CD4-positive, alpha-beta T cell treated with Interleukin-12 subunit alpha and Interleukin-12 subunit beta, for 1 hour (primary cell): ENCODE data around the gene GBP7.
"Not testable (repeated sequence)": the region's sequence is repeated elsewhere in the genome, so short reads cannot be mapped to it uniquely, and the experiment has no call there.

Experiments
- DNase-seq: peaks from one replicate; pipeline ENCODE4 v3.0.0-alpha.2; 2020

Gene GBP7

DNA sequence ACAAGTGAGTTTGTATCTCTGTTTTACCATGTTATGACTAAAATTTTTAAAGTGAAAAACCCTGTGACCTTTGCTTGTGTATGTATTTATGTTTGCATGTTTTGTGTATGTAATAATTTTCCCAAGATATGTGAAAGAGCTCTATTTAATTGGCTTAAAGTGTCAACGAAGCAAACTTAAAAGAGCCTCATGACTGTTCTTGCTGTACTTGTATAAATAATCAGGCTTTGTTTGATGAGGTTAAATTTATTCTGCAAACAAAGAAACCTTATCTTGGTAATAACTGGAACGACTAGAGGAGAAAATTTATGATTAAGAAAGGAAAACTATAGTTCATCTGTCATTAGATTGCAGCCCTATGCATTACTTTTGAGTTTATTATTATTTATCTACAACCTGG lies 6.6 kb downstream of the GBP7 start:
- no peak for DNase-seq

DNA sequence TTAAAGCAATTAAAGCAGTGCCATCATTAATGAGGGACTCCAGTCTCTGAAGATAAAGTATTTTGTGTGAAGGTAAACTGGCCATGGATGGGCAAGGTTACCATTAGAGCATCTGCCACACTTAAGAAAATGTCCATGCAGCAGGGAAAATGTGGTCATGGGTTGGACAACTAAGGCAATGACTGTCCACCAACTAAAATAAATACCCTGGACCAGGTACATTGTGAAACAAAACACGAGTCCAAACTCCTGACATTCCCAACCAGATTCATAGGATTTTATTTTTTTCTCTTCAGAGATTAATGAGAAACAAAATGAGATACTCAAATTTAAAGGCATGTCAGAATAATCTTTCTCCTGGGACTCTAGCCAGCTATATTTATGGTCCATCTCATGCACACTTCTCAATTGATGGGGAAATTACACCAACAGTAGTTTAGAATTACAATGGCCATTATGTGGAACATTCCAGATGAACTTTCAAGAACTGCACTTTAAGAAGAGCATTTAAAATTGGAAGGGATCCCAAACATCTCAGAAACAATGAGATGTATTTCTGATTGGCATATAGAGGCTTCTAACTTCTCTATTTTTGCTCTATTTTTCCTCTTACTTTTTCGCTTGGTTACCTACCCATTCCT lies 8.1 kb downstream of the GBP7 start:
- DNase-seq, result no peak

DNA sequence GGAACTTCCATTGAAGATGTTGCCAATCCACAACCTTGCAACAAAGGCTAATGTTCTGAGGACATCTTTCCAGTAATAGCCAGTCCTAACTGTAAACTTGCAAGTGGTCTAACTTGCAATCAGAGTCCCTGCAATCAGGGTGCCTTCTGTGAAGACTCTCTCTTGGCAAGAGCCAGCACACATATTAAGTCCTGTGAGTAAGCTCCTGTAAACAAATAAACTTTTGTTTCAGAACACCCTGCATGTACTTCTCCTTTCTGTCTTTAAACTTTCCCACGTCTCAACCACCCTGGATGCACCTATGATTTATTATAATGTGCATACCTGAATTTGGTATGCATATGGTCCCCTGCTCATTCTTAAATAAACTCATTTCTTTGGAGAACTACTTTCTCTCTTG lies 9.1 kb downstream of the GBP7 start:
- DNase-seq, result no peak

DNA sequence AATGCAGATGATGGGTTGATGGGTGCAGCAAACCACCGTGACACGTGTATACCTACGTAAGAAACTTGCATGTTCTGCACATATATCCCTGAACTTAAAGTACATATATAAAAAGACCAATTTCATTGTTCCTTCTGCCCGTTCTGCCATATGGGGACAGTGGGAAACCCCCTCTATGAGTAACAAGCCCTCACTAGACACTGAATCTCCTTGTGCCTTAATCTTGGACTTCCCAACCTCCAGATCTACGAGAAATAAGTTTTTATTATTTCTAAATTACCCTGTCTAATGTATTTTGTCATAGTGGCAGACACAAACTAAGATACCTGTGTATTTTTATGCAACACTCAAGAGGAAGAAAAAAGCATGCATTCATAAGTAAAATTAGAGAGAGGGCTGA lies 10.0 kb downstream of the GBP7 start:
- DNase-seq, result no peak

DNA sequence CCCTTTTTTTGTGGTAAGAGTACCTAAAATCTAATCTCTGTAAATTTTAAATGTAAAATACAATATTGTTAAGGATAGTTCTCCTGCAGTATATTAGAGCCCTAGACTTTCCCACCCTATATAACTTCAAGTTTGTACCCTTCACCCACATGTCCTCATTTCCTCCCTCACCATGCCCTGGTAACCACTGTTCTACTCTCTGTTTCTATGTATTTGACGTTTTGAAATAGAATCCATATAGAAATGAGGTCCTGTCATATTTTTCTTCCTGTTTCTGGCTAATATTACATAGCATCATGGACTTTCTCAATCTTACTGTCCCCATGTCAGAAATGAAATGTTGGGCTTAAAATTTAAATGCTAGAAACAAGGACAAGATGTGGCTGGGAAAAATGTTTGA lies 24.8 kb downstream of the GBP7 start:
- DNase-seq, result no peak

DNA sequence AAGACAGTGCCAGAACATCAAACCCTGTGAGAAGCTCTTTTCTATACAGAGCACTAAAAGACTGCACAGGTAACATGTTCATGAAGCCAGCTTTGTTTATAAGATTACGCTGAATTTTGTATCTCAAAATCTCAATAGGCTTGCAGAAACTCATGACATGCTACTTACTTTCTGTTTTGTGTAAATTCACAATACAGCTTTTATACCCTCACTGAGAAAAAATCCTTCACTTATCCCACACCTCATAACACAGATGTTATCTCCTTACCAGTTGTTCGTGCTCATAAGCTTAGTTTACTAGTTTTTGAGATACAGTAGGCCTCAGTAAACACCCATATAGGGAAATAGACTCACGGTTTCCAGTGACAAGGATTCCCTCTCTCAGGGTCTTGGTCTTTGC lies 25.8 kb downstream of the GBP7 start:
- DNase-seq, result no peak

DNA sequence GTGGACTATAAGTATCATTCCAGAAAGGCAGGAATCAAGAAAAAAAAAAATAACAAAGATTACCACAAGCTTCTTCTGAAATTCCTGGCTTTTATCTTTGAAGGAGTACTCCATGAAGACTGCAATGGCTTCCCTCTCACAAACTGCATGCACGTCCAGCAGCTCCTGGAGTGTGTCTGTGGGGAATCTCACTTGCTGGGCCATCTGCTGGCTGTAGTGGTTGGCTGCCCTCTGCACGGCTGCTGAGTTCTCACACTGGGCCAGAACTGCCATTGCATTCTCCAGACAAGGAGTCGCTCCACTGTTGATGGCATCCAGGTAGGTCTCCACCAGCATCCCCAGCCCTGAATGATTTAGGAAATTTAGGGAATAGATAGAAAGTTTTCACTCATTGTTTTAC lies 26.6 kb downstream of the GBP7 start:
- DNase-seq, result no peak

DNA sequence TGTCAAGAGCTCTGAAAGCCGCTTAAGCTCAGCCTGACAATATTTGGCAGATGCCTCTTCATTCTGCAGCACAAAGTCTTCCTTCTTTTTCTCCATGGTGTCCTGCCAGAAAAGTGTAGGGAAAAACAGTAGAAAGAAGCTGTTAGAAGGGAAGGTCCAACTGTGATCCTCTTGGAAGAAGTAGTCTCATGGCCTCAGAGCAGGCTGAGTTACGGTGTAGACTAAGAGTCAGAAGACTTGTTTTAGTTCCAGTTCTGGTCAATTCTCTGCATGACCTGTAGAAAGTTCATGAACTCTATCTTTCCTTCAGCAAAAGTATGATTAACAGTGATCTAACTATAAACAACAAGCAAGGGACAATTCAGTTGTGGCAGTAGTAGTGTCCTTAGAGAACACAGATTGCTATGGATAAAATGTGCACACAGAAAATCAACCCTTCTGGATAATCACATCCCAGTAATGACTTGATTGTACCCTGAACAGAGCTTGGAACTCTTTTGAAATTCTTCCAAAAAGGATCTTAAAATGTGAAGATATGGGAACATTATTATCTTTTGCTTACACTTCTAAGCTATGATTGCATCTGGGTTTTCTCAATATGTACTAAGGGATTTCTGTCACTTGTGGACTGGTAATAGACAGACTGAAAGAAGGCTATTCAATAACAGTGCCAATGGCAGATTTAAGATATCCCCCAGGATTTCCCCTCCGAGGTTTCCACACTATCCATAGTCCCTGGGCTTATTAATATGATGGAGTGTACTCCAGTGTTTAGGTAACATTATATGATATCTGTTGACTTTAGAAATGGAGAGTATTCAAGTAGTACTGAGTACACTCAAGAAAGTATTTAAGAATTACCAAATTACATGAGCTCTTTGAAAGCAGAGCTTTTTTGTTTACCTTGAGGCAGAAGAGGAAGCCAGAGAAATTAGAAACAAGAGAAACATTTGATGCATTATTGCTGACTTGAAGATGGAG lies 27.8 kb downstream of the GBP7 start:
- DNase-seq, result no peak

DNA sequence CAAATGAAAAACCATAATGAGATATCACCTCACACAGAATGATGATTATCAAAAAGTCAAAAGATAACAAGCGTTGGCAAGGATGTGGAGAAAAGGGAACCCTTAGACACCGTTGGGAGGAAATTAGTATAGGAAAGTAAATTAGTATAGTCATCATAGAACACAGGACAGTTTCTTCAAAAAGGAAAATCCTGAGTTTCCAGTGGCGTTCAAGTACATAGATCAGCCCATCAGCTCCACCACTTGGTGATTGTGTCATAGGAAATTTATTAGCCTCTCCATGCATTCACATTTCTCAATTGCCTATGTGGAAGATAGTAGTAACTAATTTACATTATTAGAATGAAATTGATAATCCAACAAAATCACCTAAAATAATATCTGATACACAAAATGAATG lies 29.1 kb downstream of the GBP7 start:
- no peak for DNase-seq

DNA sequence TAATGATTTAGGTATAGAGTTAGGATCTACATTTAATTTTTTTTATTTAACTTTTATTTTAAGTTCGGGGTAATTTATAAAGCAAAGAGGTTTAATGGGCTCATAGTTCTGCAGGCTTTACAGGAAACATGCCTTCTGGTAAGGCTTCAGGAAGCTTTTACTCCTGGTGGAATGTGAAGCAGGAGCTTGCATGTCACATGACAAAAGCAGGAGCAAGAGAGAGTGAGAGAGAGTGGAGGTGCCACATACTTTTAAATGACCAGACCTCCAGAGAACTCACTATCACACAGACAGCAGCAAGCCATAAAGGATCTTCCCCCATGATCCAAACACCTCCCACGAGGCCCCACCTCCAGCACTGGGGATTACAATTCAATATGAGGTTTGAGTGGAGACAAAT lies 32.3 kb downstream of the GBP7 start:
- DNase-seq, result no peak

DNA sequence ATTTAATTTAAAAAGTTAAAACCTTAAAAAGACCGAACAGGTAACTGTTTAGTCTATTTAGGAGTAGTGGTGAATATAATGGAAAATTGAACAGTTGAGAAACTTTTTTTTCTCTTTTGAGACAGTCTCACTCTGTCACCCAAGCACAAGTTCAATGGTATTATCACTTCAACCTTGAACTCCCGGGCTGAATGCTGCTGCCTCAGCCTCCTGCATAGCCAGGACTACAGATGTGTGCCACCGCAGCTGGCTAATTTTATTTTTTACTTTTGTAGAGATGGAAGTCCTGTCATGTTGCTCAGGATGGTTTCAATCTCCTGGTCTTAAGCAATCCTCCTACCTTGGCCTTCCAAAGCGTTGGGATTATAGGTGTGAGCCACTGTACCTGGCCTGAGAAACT lies 33.6 kb downstream of the GBP7 start:
- no peak for DNase-seq

DNA sequence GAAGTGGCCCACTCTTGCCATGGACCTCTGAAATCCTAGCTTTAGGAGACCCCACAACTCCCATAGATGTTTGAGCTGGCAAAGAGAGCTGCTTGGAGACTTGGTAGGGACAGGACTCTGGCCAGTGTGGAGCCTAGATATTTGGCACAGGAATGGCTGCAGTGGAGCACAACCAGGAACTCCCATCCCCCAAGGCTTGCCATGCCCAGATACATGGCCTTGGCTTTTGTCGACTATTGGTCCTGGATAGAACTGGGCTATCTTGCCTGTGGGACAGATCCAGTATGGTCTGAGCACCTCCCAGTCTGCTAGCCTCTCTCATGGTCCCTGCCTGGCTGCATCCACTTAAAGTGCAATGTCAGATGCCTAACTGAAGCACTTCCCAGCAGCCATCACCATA lies 42.1 kb downstream of the GBP7 start:
- no peak for DNase-seq

DNA sequence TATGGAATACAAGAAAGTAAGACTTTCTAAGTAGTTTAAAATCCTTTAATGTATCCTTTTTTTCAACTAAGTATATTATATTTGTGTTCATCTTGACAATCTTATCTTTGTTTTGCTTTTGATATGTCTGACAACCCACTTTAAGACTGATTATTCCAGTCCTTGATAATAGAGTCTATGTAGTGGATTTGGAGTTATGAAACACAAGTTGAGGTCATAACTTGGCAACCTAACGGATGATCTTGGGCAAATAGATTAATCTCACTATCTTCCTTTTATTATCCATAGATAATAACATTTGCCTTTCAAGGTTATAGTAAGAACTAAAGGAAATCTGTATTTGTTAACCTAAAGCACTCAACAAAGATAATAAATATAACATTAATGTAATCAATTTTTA lies 45.1 kb downstream of the GBP7 start:
- DNase-seq, result no peak

DNA sequence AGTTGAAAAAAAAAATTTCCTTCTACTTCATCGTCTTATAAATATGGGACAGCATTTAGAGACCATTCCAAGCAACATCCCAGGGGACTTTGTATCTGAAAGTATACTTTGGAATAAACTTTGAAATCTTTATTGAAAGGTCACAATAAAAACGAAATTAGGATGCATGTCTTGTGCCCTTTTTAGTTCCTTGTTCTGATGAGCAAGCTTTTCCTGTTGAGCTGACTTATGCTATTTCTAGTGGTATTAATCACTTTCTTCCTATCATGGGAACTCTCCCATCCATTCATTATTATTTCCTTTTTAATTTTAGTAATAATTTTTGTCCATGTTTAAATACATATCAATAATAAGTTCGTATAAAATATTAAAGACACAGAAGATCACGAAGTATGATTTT lies 45.9 kb downstream of the GBP7 start:
- DNase-seq, result no peak

DNA sequence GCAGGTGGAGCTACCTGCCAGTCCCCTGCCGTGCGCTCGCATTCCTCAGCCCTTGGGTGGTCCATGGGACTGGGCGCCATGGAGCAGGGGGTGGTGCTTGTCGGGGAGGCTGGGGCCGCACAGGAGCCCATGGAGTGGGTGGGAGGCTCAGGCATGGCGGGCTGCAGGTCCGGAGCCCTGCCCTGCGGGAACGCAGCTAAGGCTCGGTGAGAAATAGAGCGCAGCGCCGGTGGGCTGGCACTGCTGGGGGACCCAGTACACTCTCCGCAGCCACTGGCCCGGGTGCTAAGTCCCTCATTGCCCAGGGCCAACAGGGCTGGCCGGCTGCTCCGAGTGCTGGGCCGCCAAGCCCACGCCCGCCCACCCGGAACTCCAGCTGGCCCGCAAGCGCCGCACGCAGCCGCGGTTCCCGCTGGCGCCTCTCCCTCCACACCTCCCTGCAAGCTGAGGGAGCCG lies 47.8 kb downstream of the GBP7 start:
- DNase-seq, result not testable (repeated sequence)

DNA sequence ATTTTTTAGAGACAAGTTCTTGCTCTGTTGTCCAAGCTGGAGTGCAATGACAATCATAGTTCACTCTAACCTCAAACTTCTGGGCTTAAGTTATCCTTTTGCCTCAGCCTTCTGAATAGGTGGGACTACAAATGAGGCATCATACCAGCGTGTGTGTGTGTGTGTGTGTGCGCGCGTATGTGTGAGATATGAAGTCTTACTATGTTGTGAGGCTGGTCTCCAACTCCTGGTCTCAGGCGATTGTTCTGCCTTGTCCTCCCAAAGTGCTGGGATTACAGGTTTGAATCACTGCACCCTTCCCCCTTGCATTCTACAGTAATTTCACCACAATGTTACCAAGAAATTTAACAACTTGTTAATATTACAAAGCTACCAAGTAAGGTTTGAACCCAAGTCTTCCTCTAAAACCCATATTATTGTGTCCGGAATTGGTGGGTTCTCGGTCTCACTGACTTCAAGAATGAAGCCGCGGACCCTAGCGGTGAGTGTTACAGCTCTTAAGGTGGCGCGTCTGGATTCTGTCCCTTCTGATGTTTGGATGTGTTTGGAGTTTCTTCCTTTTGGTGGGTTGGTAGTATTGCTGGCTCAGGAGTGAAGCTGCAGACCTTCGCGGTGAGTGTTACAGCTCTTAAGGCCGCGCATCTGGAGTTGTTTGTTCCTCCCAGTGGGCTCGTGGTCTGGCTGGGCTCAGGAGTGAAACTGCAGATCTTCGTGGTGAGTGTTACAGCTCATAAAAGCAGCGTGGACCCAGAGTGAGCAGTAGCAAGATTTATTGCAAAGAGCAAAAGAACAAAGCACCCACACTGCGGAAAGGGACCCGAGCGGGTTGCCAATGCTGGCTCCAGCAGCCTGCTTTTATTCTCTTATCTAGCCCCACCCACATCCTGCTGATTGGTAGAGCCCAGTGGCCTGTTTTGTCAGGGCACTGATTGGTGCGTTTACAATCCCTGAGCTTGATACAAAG lies 48.9 kb downstream of the GBP7 start:
- peak; percentile 88 for DNase-seq

DNA sequence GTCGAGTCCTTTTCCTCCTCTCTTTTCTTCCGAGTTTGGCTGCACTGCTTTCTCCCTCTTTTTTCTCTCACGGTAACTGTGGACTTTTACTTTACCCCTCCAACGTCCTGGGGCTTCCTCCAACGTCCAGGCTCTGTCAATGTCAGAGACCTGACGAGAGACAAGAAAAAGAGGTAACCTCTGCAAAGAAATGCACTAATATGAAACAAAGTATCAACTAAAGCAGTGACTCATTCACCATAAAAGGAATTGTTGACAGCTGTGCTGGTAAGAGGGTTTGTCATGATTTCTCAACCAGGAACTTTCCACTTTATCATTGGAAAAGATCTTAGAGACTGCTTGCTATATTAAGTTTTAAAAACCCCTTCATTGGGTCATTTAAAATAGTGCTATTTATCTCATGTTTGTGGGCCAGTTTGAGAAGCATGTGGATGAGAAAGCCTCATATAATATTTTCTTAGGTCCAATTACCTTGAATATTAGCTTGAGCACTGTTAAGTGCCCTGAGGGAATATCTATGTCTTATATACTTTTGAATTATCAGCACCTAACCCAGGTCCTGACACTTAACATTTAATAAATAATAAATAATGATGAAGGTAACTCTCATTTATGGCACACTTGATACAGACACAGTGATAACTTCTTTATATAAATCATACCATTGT lies 49.8 kb downstream of the GBP7 start, which contains the start of gene GBP2:
GBP2 (minus strand) TSS at position 202 of the 668 bp plus-strand sequence. CDS start 4,148 bp downstream, outside the sequence.
- DNase-seq, result peak; percentile 66

DNA sequence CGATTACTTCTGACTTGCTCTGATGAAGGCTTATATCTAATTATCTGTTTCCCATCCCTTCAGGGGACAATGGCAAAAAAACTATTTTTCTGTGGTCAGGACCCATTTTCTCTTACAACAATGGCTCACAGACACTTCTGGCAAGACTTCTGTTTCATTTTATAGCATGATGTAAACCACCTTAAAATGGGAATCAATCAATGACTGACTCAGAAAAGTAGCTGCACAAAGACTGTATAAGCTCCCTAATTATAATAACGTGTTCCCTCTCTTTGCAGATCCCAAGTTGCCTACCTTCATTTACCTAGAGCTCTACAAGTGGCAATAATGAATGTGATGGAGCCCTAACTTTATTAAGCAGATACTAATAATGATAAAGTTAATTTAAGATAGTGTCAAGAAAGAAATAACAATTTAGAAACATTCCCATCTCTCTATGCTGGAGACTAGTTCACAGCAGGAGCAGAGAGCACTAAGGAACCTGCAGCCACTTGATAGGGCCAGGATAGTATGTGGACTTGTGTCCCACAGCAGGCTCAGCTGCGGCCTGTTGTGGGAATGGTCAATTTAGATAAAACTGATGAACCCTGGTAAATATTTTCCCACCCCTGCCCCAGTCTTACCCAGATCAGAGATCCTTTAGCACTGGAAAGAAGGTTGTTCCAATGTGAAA lies 50.4 kb downstream of the GBP7 start:
- no peak for DNase-seq

DNA sequence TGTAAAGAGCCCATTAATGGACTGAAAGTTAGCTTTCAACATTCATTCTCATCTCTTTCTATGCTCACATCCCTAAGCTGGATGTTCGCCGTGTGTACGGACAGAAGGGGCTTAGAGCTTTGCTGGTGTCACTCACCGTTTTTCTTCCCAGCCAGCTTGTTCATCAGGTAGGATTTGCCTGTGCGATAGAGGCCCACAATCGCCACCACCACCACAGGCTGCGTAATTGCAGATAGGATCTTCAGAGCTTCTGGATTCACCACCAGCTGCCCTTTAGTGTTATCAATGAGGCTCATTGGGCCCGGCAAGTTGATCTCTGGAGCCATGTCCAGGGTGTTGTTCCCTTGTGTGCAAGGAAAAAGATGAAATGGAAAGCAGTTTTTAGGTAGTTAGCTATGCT lies 54.2 kb downstream of the GBP7 start:
- no peak for DNase-seq

DNA sequence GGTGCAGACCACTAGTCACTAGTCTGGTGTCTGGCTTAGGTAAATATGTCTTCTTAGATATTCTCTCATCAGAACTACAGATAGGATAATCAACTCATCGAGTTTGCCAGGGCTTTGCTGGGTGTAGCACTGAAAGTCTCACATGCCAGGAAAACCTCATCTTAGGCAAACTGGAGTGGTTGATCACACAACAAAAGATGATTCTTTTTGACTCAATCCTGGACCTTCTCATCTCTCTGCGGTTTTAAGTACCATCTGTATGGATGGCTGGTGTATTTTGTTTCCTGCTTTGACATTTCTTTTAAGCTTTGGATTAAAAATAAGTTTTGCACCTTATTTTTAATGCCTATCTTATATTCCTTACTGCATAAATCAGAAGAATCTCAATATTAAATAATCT lies 61.1 kb downstream of the GBP7 start:
- DNase-seq, result no peak

DNA sequence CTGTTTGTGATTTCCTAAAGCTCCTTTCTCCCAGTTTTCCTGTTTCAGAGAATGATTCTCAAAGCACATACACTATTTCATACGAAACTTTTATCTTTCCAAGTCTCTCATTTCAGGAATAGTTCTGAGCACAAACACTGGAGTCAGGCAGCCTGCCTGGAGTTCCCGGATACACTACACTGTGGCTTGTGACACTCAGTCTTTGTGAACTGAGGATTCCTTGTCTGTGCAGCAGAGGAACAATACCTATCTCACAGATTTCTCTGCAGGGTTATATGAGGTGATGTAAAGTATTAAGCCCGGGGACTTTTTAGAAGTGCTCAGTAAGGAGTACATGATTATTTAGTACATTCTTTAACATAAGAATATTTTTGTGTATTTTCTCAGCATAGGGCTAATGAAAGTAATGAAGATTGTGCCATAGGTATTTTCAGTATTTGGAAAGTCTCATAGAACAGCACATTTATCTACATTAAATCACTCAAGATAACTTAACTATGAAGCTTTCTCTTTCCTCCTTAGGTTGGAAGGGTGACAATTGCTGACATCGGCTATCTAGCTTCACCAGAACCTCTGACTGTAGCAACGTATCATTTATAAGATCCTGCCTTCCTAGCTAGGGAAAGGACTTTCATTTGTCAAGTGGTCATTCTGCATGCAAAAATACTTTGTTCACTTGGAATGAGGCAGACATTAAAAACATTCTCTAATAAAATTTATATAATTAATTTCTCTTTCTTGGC lies 62.8 kb downstream of the GBP7 start:
- DNase-seq, result no peak
